ENCODE data around the gene COL23A1.

Gene COL23A1

DNA sequence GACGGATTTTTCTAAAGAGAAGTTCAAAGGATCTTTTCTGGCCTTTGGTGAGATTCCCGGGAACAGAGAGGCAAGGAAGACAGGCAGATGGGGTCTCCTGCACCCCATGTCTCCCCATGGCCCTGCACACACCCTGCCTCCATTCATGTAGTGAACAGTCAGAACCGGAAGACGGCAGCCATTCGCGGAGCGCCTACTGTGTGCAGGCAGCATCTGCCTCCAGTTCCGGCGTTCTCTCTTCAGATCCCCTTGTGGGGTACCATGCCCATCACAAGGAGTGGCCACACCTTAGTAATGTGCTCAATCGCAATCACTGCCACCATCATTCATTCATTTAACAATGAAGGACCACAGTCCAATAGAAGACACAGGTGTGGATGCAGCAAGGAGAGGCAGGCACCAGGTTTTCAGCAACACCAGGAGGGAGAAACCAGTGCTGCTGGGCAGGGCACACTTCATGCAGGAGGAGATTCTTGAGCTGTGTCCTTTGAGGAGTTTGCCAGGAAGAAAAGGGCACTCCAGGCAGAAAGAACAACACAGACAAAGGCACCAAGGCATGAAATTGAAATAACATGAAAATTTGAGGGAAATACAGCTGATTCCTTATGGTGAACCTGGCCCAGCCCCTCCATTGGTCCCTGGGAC is 186.1 kb downstream of the COL23A1 start:
- no peak for FAIRE-seq
- DNase-seq (ENCODE audit: low spot score), result no peak

DNA sequence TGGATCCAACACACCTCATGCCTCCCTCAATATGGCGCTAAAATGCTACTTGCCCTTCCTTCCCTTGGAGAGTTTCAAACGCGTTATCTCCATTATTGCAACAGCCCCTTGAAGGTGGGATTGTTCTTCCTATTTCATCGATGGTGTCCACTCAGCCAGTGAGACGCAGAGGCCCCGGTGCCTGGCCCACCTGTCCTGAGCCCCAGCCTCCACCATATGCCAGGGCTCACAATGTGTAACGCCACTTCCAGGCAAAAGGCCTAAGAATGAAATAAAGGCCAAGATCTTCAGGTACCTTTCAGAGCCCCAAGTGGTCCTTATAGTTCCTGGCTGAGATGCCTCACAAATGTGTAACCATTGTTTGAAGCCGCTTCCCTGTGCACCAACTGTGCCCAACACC is 186.8 kb downstream of the COL23A1 start:
- FAIRE-seq (no peak), DNase-seq (ENCODE audit: low spot score) (no peak)

DNA sequence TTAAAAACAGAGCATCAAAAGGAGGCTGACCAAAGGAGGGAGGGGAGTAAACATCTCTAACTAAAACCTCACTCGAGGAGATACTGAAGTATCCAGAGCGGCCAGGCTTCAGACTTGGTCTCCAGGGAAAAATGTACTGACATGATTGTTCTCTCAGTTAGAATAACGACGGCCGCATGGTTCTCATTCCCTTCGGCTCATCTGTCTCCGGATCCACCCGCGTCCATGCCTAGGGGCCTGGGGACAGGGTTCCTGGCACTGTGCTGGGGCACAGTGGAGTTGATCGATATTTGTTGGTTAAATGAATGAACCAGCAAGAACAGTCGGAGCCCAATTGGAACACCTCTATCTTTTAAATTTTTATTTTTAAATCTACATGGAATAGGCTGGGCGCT is 190.5 kb downstream of the COL23A1 start:
- DNase-seq (ENCODE audit: low spot score), result no peak
- no peak for FAIRE-seq

DNA sequence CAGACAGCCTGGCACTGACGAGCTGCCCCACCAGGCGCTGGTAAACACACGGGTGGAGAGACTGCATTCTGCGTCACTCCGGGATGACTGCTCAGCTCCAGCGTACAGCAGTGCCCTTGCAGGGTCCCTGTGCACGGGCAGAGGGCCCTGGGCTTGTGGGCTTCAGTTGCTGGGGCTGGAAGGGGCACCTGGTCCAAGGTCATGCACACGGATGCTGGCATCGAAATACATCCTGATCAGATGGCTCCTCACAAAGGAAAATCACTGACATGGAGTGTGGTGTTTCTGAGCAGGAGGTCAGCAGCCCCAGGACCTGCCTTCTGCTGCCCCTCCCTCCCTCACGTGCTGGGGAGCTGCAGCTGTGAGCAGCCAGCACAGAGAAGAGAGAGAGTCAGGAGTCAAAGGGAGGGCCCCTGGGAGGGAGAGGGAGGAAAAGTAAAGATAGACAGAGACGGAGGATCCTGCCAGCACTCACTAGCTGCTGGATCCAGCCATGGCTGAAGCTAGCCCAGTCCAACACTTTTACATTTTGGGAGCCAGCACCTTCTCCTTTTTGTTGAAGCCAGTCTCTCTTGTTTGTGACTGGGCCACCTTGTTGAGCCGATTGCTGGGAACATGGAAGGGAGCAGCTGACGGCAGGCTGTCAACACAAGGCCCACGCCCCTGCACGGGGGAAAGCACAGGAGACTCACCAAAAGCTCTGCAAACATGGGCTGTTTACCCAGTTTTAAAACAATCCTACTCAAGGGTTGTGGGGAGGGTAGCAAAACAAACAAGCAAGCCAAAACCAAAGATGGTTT is 191.1 kb downstream of the COL23A1 start:
- no peak for FAIRE-seq
- no peak for DNase-seq (ENCODE audit: low spot score)

DNA sequence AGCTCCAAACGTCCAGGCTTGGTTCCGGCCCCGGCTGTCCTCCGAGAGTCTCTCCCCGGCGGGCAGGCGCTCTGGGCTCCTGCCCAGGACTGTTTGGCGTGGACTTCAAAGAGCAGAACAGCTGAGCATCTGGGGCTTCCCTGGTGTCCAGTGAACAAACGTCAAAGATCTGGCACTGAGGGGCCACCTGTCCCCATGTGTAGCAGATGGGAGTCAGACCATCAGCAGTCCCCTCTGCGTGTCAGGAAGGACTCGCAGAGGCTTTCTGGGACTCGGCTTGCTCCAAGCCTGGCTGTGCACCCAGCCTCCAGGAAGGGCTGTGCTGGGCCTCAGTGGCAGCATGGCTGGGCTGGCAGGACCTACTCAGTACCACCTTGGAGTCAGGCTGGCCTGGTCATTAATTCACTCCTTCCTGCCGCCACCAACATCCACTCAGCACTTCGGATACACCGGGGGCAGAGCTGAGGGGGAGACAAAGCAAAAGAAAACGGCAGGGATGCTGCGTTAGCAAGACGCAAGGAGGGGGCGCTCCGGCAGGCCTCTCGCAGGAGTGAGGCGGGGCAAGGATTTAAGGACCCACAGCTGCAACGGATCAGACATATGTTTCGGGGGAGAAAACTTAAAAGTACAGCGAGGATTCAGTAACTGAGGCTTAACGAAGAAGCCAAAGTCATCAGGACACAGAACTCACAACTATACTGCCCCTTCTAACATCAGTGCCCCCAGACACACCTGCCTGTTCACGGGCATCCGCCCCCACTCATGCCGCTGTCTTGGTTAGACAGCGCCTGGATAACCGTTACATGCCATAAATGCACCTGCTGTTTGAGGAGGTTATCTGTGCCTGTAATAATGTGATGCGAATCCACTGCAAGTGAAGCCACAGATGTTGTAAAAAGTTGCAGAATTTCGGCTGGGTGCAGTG is 193.1 kb downstream of the COL23A1 start:
- no peak for FAIRE-seq
- DNase-seq (ENCODE audit: low spot score), result no peak

DNA sequence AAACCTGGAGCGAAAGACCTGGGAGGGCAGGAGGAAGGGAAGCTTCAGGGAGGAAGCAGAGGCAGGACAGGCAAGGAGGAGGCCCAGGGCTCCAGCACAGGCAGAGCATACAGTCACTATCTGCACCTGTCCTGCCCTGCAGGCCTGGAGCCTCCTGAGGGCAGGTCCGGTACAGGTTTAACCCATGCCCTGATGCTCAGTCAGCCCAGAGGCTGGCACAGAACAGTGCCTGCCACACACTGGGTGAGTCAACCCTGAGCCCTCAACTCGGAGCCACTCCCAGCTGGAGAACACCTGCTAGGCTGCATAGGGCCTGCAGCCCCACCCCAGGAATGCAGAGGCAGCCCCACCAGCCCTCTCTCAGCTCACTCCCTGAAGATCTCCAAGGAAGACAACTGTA is 196.1 kb downstream of the COL23A1 start:
- no peak for FAIRE-seq
- no peak for DNase-seq (ENCODE audit: low spot score)

DNA sequence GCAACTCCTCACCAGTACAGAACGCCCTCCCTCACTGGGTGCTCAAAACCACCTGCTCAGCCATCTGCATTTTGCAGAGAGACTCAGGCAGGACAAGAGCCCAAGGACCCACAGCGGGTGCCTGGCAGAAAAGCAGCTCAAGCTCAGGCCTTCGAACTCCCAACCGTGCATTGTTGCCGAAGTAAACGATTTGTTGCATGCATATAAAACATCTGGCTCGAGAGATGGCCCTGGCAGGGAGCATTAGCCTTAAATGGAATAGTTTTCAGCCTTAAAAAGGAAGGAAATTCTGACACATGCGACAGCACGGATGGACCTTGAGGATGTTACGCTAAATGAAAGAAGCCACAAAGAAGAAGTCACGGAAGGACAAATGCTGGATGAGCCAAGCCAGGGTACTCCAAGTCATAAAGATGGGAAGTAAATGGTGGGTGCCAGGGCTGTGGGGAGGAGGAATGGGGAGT is 197.2 kb downstream of the COL23A1 start:
- DNase-seq (ENCODE audit: low spot score), result no peak
- no peak for FAIRE-seq

DNA sequence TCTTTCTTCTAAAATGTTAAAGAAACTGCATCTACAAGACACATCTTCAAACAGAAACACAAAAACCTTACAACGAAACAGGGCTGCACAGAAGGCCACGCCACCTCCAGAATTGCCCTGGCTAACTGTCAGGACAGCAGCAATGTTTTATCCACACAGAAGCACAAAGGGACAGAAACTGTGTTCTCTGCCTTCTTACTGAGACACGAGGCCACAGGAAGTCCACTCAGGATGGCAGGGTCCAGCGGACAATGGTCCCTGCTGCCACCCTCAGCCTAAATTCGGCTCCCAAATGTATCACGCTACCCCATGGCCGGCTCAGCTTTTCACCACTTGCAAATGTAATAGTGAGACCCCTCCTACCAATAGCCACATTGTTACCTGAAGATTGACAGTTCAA is 197.8 kb downstream of the COL23A1 start:
- FAIRE-seq (no peak), DNase-seq (ENCODE audit: low spot score) (no peak)

DNA sequence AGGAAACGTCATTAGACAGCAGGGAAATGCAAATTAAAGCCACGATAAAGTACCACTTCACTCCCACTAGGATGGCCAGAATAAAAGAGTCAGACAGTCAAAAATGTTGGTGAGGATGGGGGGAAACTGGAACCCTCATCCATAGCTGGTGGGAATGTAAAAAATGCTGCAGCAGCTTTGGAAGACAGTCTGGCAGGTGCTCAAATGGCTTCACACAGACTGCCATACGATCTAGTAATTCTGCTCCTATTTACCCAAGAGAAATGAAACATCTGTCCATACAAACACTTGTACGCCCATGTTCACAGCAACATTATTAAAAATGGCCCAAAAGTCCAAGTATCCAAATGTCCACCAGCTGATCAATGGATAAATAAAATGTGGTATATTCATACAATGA is 198.7 kb downstream of the COL23A1 start:
- FAIRE-seq, result no peak
- DNase-seq (ENCODE audit: low spot score), result no peak

DNA sequence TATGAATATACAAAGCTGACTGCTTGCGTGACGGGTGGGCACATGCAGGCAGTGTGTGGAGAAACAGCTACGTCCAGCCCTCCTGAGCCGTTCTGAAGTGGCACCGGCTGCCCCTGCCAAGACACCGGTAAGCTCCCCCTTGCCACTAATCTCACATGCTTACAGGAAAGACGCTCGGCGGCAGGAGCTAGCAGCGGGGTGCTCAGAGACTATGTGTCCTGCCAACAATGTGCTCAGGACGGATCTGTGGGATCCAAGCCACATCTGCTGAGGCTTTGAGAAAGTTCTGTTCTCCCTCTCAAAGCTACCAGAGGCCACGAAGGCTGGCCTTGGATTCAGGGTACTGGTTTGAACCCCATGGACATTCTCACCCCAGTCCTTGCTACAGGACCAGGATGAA is 200.4 kb downstream of the COL23A1 start:
- FAIRE-seq (no peak), DNase-seq (ENCODE audit: low spot score) (no peak)

DNA sequence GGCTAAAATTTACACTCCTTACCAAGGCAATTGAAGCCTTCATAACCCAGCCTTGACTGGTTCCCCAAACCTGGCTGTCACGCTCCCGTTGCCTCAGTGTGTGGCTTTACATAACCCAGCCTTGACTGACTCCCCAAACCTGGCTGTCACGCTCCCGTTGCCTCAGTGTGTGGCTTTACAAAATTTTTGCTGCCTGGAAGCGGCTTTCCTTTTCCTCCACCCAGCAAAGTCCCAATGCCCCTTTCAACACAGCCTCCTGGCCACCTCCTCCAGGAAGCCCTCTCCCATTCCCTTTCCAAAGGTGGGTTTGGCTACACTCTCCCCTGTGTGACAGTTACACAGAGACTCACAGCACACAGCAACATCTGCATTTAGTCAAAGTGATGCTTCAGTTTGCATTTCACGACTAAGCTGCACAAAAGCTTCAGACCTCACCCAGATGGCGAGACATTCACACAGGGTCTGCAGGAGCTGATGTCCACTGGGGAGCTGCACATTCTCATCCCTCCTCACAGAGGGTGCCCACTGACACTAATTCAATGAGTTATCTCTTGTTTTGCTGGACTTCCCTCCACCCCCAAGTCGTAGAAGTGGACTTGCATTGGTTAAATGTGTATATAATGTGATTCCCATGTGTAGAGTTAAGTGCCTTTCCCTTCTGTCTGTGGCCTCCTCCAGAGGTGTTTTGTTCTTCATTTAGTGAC is 201.0 kb downstream of the COL23A1 start:
- DNase-seq (ENCODE audit: low spot score) (no peak), FAIRE-seq (no peak)

DNA sequence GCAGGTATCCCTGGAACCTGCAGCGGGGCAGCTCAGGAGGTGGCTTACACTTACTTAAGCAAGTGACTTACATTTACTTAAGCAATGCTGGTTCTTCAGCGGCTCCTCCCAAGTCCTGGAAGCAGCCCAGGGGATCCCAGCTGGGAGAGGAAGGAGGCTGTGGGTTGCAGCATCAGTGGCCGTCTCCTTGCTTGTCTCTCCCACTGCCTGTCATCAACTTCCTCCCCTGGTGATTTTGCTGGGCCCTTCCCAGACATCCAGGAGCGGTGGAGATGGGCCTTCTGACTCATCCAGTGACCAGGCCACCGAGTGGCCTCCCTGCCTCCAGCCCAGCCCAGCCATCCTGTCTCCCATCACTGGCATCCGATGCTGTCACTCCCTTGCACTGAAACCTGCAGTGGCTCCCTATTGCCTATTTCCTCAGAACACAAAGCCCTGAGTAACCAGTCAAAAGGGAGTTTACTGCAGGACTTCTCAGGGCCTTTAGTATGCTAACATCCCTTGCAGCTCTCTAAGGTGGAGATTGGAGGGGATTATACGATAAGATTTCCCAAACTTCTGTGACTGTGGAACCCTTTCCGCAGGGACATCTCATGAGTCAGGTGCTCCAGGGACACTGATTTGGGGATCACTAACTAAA is 201.7 kb downstream of the COL23A1 start:
- no peak for FAIRE-seq
- peak; percentile 73 for DNase-seq (ENCODE audit: low spot score)

DNA sequence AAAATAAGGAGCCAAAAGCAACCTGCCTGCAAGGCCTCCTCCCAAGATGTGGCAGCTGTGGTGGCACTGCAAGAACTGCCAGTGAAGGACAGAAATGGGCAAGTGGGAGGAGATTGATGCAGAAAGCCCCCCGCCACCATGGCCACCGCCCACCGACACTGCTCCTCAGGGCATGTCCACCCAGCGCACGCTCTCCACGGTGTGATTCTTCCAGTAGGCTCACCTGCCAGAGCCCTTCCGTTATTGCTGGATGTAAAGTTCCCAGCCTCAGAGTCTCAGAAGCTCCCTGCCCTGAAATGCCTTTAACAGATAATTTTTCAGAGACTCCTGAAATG is 202.4 kb downstream of the COL23A1 start:
- DNase-seq (ENCODE audit: low spot score), result no peak
- FAIRE-seq, result no peak

DNA sequence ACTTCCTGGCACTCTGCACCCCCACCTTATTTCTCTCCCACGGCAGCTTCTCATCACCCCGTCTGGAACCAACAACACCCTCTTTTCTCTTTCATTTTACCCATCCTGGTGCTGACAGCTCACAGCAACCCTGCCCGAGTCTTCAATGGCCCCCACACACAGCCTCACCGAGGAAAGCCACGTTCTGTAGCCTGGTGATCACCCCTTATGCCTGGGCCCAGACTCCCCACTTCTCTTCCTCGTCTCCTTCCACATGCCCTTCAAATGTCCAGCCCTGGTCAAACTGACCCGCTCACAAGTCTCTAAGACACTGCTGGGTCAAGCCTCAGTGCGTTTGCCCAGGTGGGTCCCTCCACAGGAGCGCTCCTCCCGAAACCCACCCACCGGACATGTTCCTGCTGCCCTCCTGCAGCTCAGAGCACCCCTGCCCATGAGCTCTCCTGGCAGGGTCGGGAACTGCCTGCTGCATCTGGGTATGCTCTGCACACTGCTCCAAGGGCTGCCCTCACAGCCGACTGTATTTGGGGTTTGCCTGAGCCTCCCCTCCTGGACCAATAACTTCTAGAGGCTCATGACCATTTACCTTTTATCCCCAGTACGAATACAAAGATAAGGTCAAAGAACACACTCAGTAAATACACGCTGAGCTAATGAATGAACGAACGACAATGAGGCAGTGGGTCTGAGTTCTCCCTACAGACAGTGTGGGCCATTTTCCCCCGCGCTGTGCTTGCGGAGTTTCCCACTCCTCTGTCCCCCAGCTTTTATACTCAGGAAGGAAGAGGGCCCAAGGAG is 202.9 kb downstream of the COL23A1 start:
- DNase-seq (ENCODE audit: low spot score) (no peak), FAIRE-seq (no peak)

DNA sequence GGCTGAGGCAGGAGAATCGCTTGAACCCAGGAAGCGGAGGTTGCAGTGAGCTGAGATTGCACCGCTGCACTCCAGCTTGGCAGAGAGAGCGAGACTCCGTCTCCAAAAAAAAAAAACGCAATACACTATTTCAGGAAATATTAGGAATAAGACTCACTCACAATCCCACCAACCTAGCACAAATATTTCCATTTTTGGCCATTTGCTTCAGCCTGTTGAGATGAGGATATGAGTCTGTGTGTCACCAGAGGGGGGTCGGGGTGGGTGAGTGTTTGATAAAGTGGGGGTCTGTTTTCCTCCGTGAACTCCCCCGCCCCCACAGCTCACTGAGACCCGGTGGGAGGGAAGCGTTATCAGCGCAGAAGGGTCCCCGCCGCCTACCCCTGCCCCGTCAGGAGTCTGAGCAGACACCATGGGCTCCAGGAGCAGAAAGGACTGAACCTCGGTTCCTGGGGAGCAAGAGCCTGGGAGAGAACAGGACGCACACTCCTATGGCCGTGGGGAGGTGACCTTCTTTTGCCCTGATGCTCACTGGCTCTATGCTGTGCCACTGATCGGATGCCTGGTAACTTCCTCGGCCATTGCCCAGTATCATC is 203.8 kb downstream of the COL23A1 start:
- FAIRE-seq (no peak), DNase-seq (ENCODE audit: low spot score) (no peak)

DNA sequence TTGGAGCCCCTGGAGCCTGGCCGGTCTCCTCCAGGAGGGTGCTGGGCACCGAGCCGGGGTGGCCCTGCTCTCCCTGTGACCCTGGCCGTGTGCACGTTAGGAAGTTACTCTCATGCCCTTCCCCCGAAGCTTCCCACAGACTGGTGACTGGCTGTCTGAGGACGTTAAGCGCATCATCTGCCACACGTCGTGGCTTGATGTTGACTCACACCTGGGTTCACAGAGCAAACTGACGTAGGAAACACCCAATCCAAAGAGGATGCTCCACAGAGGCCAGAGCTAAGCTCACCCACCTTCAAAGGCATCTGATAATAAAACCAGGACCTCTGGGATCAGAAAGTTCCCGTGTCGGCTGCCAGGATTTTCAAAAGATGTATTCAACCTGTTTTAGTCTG is 204.7 kb downstream of the COL23A1 start:
- FAIRE-seq (no peak), DNase-seq (ENCODE audit: low spot score) (peak; percentile 74)

DNA sequence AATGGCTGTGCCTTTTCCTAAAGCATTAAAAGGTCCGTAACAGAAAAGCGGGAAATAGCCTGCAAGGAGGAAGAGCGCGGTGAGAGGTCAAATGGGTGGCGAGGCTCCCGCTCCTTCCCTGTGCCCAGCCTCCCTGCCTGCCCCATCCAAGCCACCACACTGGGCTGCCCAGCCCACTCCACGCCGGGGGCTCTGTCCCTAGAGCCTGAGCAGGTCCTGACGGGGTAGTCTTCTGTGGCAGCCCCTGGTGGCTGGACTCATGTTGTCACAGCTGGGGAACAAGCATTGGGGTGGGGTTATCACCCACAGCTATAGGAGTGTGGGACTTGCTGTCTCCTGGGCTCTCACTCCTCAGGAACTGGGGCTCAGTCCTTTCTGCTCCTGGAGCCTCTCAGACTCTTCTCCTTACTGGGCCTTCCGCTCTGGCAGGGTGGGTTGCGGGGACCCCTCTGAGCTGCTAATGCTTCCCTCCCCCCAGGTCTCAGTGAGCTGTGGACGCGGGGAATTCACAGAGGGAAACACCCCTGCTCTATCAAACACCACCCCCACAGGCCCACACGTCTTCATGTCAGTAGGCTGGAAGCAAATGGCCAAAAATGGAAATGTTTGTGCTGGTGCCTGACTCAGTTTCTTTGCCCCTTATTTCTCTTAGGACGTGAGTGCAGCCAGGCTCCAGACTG is 205.2 kb downstream of the COL23A1 start:
- DNase-seq (ENCODE audit: low spot score) (no peak), FAIRE-seq (no peak)

DNA sequence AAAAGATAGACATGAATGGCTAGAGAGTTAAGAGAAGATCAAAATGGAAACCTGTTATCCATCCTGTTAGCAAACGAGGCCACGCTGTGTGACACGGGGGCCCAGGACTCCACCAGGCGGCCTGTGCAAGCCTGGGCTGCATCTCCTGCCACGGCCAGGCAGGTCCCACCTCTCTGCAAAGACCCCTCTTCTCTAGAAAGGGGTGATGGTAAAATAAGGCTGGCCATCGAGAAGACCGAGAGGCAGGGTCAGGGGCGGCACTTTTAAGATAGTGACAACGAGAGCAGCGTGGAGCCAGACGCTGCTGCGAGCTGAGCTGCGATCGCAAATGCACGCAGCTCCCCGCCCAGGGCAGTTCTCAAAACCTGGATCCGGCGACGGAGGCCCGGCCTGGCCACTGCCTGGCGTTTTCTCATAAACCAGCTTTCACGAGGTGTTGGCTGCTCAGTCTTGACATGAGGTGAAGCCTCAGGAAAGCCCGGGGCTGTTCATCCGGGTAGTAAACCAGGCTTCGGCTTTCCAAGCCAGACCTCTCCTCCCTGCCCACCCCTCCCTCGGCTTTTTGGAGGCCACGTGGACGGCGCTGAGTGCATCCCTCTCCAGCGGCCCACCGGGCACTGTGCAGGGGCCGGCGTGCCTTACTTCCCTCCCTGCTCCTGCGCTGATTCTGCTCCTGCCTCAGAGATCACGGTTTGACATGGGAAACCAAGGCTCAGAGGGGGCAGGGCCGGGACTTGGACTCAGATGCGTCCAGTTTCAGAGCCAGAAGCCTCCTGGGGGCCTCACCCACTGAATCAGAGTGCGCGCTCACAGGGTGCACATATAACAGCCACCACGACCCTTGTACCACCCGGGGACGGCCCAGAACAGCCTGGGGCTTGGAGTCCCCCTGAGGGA is 206.0 kb downstream of the COL23A1 start:
- FAIRE-seq, result no peak
- DNase-seq (ENCODE audit: low spot score), result no peak

All from RCC 7860 (cell line).